GM18526 (cell line): ENCODE results near the gene IFNG.

Source experiments
- POLR2A ChIP-seq: IDR thresholded peaks from 3 replicates; pipeline ENCODE4 v1.6.1; 2011; ENCODE audit not compliant: insufficient read length; ENCODE audit errors: extremely low read depth

IFNG gene

GRCh38 chr12:68131867-68132414, 27.6 kb downstream of the IFNG start:
- TF ChIP-seq POLR2A, result no peak

DNA sequence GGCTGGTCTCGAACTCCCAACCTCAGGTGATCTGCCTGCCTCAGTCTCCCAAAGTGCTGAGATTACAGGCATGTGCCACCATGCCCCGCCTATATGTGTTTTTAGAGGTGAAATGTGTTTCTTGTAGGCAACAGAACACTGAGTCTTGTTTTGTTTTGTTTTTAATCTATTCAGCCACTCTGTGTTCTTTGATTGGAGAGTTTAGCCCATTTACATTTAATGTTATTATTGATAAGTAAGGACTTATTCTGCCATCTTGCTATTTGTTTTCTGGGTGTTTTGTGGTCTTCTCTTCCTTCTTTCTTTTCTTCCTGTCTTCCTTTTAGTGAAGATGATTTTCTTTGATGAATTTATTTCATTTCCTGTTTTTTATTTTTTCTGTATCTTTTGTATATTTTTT, 29.6 kb downstream of the IFNG start:
- TF ChIP-seq POLR2A, result no peak

- TF ChIP-seq POLR2A, result no peak
Observed at GRCh38 chr12:68122236-68122920, 37.2 kb downstream of the IFNG start.

DNA sequence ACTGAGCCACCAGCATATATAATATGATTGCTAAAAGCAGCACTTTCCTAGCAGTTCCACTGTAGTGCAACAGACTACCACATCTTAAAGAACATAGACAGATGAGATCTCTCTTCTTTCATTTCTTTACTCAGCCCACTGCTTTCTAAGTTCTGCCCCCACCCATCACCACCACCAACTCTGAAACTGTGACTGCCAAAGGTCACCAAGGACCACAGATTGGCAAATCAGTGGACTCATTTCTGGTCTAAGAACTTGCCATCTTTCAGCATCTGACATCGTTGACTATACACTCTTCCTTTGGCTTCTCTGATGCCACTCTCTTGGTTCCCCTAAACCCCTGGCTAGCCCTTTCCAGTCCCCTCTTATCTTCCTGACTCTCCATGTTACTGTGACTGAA, 38.4 kb downstream of the IFNG start:
- TF ChIP-seq POLR2A, result no peak

DNA sequence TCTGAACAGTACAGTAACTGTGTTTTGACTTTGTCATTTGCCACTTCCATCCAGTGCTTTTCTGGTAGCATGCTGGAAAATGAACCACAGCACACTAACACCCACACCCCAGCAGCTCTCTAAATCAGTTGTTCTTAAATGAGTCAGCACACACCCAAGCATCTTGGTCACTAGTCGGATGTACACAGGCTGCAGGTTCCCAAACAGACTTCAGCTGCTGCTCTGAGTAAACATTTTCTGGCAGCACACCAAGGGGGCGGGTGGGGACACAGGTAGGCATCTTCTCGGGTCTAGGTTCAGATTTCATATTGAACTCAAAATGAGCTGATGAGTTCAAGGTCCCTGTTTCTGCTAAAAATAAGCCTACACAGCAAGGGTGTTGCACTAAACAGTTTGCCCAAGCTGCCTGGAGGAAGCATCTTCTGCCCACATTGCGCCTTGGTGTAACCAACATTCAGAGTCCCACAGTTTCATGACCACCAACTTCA, 39.8 kb downstream of the IFNG start:
- TF ChIP-seq POLR2A, result no peak

GRCh38 chr12:68119250-68119649, 40.3 kb downstream of the IFNG start:
- TF ChIP-seq POLR2A, result no peak

GRCh38 chr12:68118096-68118755, 41.3 kb downstream of the IFNG start:
- TF ChIP-seq POLR2A, result no peak

DNA sequence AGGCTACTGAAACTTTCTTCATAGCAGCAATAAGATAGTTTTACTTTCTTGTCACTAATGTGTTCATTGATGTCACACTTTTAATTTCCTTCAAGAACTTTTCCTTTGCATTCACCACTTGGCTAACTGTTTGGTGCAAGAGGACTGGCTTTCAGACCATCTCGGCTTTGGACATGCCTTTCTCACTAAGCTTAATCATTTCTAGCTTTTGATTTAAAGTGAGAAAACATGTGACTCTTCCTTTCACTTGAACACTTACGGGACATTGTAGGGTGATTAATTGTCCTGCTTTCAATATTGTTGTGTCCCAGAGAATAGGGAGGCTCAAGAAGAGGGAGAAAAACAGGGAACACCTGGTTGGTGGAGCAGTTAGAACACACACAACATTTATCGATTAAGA, 41.9 kb downstream of the IFNG start:
- no peak for TF ChIP-seq POLR2A

- TF ChIP-seq POLR2A, result no peak
Observed at GRCh38 chr12:68115281-68115680, 44.3 kb downstream of the IFNG start.

GRCh38 chr12:68114606-68115005, 44.9 kb downstream of the IFNG start:
- no peak for TF ChIP-seq POLR2A

DNA sequence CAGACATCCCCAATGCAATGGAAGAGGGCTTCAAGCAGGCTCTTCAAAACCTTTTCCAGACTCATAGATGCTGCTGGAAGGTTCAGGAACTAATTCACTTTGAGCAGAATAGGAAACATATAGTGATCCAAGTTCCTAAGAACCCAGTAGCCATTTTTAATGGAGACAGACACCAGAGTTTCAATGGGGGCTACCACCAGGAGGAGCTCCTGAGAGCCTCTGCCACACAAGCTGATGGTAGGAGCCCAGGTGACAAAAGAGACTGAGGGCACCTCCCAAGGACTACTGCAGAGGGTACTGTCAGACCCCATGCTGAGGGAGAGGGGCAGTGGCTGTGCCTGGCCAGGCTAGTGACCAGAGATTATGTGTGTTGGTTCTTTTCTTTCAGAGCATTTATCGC, 45.9 kb downstream of the IFNG start:
- TF ChIP-seq POLR2A, result no peak

GRCh38 chr12:68111995-68112394, 47.5 kb downstream of the IFNG start:
- no peak for TF ChIP-seq POLR2A

DNA sequence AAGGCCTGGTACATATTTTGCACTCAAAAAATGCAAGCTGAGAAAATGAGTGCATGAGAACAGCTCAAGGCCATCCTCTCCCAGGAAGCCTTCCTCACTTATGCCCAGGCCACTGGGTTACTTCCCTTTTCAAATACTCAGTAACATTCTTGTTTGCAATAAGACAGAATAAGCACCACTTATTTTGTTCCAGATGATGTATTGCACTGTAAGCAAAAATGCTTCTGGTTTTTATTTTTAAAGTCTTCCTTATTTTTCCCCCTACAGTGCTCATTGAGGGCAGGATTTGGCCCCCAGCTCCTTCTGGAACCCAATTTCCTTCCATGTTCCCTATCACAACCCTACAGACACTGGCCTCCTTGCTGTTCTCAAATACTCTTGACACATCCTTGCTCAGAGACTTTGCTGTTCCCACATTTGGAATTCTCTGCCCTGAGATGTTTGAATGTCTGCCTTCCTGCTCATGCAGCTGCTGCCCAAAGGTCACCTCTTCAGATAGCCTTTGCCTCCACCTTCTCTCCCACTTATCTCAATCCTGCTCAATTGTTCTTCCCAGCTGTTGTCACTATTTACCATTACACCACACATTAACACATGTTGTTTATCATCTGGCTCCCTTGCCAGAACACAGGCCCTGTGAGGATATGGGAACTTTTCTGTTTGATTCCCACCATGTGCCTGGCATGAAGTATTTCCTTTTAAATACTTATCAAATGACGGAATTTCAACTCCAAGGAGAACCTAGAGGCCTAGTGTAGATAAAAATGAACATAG, 49.9 kb downstream of the IFNG start:
- no peak for TF ChIP-seq POLR2A

DNA sequence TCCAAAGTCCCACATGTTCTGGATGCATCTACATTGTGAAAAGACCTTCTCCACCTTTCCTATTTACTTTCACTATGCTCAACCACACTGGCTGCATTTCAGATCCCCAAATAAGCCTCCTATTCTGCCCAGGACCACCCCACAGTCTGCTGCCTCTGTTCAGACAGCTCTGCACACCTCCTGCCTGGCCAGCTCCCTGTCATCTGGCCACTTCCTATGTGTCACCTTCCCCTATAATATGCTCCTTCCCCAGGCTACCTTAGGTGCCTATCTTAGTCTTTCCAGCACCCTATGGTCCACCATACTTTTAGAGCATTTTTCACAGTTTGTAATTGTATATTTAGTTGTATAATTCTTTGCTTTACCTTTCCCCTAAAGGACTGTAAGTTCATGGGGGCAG, 50.5 kb downstream of the IFNG start:
- no peak for TF ChIP-seq POLR2A

GRCh38 chr12:68106660-68107059, 52.9 kb downstream of the IFNG start:
- no peak for TF ChIP-seq POLR2A

GRCh38 chr12:68106160-68106559, 53.4 kb downstream of the IFNG start:
- no peak for TF ChIP-seq POLR2A
